ENCODE results near the gene TPRA1. TPM values are rescaled to one million over a fixed set of nuclear protein-coding genes. Genes with fewer than 3 reads are reported as not detected.

TPRA1 gene
- total RNA-seq, 1 experiment from 2014 or later, result 58.5 TPM

DNA sequence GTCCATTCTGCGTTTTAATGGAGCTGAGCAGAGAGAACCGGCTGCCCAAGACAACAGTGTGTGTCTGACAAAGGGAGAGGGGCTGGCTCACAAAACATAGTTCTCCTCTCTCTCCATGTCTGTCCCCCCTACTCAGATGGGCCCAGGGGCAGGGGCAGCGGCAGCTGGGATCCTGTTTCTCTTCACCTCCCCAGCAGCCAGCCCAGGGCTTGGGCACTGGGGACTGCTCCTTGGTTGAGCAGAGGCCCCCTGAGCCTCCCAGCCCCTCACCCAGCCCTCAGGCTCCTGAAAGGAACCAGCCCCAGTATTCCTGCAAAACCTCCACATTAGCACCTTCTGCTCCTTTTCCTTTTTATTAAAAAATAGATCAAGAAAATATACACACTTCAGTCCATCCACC, 17.8 kb downstream of the TPRA1 start:
- no peak for TF ChIP-seq EZH2 (IDR thresholded peaks at IDR 0.05; ENCODE audit: low read depth)
- TF ChIP-seq, protein P1, sequence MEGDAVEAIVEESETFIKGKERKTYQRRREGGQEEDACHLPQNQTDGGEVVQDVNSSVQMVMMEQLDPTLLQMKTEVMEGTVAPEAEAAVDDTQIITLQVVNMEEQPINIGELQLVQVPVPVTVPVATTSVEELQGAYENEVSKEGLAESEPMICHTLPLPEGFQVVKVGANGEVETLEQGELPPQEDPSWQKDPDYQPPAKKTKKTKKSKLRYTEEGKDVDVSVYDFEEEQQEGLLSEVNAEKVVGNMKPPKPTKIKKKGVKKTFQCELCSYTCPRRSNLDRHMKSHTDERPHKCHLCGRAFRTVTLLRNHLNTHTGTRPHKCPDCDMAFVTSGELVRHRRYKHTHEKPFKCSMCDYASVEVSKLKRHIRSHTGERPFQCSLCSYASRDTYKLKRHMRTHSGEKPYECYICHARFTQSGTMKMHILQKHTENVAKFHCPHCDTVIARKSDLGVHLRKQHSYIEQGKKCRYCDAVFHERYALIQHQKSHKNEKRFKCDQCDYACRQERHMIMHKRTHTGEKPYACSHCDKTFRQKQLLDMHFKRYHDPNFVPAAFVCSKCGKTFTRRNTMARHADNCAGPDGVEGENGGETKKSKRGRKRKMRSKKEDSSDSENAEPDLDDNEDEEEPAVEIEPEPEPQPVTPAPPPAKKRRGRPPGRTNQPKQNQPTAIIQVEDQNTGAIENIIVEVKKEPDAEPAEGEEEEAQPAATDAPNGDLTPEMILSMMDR (conservative IDR thresholded peaks at IDR 0.05), result no peak
- intact Hi-C loops (cut with micrococcal nuclease; ENCODE audit: unreplicated experiment), result no loop called here
- Histone ChIP-seq H3K9me2 (ENCODE audit: insufficient read depth) (no peaks in the 10 kb centered on the region), H3K27me3 (ENCODE audit: insufficient read depth, low read depth) (no peaks in the 10 kb centered on the region), H3K36me3 (ENCODE audit: low read depth) (0 out of 2 replicates have a peak, but pooled peaks cover 6% of the 10 kb centered on the region), H3F3A (ENCODE audit: insufficient read depth, low read depth) (no peaks in the 10 kb centered on the region), H2AFZ (no peak overlapping the region), H3K9me3 (ENCODE audit: insufficient read depth, low read depth) (no peaks in the 10 kb centered on the region), H3K4me2 (no peak overlapping the region), H3K27ac (no peak overlapping the region), H3K79me2 (ENCODE audit: low read depth) (no peaks in the 10 kb centered on the region), H3K4me1 (replicated peaks; ENCODE audit: insufficient read depth) (no peaks in the 10 kb centered on the region), H3K4me3 (no peak overlapping the region), H4K20me1 (ENCODE audit: insufficient read depth) (peaks cover 10% of the 10 kb centered on the region)
- ChIA-PET CTCF (no interaction called here), POLR2A (ENCODE audit: unreplicated experiment) (no interaction called here)
- no peak for DNase-seq
- BruUV-seq (replicated peaks), result no TSS peak

DNA sequence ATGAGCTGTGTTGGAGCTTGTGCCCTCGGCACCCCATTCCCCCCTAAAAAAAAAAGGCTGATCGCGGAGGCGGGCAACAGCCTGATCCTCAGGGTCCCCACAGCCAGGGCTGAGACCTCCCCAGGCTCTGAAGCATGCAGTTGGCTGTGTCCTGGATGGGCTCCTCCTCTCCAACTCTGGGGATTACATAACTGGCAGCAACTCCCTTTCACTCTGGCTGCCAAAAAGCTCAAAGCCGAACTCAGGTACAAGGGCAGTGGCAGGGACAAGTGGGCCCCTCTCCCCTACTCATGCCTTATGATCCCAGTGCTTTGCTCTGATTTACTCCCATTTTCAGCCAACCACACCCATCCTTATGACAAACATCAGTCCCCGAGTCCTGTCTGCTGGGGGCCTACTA, 18.3 kb downstream of the TPRA1 start:
- no peak overlapping the region for H3K4me3 ChIP-seq
- intact Hi-C loops (cut with micrococcal nuclease; ENCODE audit: unreplicated experiment), result no loop called here
- H3K27ac ChIP-seq, result no peak overlapping the region
- no peaks in the 10 kb centered on the region for H3F3A ChIP-seq (ENCODE audit: insufficient read depth, low read depth)
- H4K20me1 ChIP-seq (ENCODE audit: insufficient read depth), result peaks cover 6% of the 10 kb centered on the region
- no peaks in the 10 kb centered on the region for H3K27me3 ChIP-seq (ENCODE audit: insufficient read depth, low read depth)
- 0 out of 2 replicates have a peak, but pooled peaks cover 6% of the 10 kb centered on the region for H3K36me3 ChIP-seq (ENCODE audit: low read depth)
- H3K4me1 ChIP-seq (replicated peaks; ENCODE audit: insufficient read depth), result no peaks in the 10 kb centered on the region
- DNase-seq, result no peak
- no peak overlapping the region for H2AFZ ChIP-seq
- H3K79me2 ChIP-seq (ENCODE audit: low read depth), result no peaks in the 10 kb centered on the region
- POLR2A ChIA-PET (ENCODE audit: unreplicated experiment), result no interaction called here
- H3K4me2 ChIP-seq, result no peak overlapping the region
- CTCF ChIA-PET, result no interaction called here
- BruUV-seq (replicated peaks), result no TSS peak
- TF ChIP-seq, protein P1 (conservative IDR thresholded peaks at IDR 0.05), result no peak
- H3K9me3 ChIP-seq (ENCODE audit: insufficient read depth, low read depth), result no peaks in the 10 kb centered on the region
- no peaks in the 10 kb centered on the region for H3K9me2 ChIP-seq (ENCODE audit: insufficient read depth)

DNA sequence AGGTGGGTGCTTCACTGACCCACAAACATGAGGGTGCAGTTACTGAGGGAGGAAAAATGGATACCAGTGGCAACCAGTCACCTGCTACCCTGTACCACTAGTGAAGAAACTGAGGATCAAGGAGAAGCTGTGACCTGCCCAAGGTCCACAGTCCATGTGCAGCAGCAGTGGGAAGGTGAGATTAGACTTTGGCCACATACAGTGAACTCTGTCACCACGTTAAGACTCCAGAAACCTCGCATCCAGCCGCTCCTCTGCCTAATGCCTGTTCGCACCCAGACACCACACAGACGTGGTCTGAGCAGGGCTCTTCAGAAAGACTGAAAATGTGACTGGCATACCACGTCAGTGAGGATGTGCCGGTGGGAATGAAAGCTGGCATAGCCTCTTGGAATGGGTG, 20.0 kb downstream of the TPRA1 start:
- ChIA-PET CTCF (no interaction called here), POLR2A (ENCODE audit: unreplicated experiment) (no interaction called here)
- TF ChIP-seq EZH2 (IDR thresholded peaks at IDR 0.05; ENCODE audit: low read depth), result no peak
- TF ChIP-seq, protein P1 (conservative IDR thresholded peaks at IDR 0.05), result no peak

More for the DNA sequence above, 20.0 kb downstream of the TPRA1 start:
- Histone ChIP-seq H3K27ac (no peak overlapping the region), H3K4me2 (no peak overlapping the region), H3K4me1 (replicated peaks; ENCODE audit: insufficient read depth) (no peaks in the 10 kb centered on the region), H4K20me1 (ENCODE audit: insufficient read depth) (peaks cover 6% of the 10 kb centered on the region), H3K9me3 (ENCODE audit: insufficient read depth, low read depth) (no peaks in the 10 kb centered on the region), H3K9me2 (ENCODE audit: insufficient read depth) (no peaks in the 10 kb centered on the region), H3K4me3 (no peak overlapping the region), H3F3A (ENCODE audit: insufficient read depth, low read depth) (no peaks in the 10 kb centered on the region), H3K79me2 (ENCODE audit: low read depth) (no peaks in the 10 kb centered on the region), H3K27me3 (ENCODE audit: insufficient read depth, low read depth) (no peaks in the 10 kb centered on the region), H3K36me3 (ENCODE audit: low read depth) (0 out of 2 replicates have a peak, but pooled peaks cover 6% of the 10 kb centered on the region), H2AFZ (no peak overlapping the region)
- intact Hi-C loops (cut with micrococcal nuclease; ENCODE audit: unreplicated experiment), result no loop called here
- no peak for DNase-seq
- TSS peak; percentile 1 for BruUV-seq (replicated peaks)

Data from PC-9 (cell line).